Neural cell (in vitro differentiated cells): ENCODE results near the gene FLRT2.

Experiments used
- EZH2 ChIP-seq: fragments of 200-600, 300-800 bp; shearing (Covaris generic), sonication (generic); IDR thresholded peaks from 2 replicates; pipeline ENCODE4 v1.6.1; 2014; ENCODE audit warnings: antibody characterized with exemption, low read length, borderline replicate concordance, mild to moderate bottlenecking; ENCODE audit not compliant: insufficient read depth, poor library complexity, severe bottlenecking
- REST ChIP-seq: IDR thresholded peaks from 2 replicates; pipeline ENCODE4 v1.6.1; 2012; ENCODE audit warnings: borderline replicate concordance
- SMC3 ChIP-seq: fragments of 450-650 bp; conservative IDR thresholded peaks from 2 replicates; pipeline ENCODE4 v1.6.1; 2014; ENCODE audit warnings: antibody characterized with exemption, mild to moderate bottlenecking, moderate library complexity; ENCODE audit not compliant: poor library complexity
- TAF1 ChIP-seq: IDR thresholded peaks from 2 replicates; pipeline ENCODE4 v1.6.1; 2012; ENCODE audit warnings: low read depth
- TF ChIP-seq, protein P1 (sequence below): fragments of 450-650 bp; IDR thresholded peaks from 2 replicates; pipeline ENCODE4 v1.5.1; 2014; ENCODE audit warnings: antibody characterized with exemption, mild to moderate bottlenecking, moderate library complexity; ENCODE audit not compliant: poor library complexity, severe bottlenecking

DNA sequence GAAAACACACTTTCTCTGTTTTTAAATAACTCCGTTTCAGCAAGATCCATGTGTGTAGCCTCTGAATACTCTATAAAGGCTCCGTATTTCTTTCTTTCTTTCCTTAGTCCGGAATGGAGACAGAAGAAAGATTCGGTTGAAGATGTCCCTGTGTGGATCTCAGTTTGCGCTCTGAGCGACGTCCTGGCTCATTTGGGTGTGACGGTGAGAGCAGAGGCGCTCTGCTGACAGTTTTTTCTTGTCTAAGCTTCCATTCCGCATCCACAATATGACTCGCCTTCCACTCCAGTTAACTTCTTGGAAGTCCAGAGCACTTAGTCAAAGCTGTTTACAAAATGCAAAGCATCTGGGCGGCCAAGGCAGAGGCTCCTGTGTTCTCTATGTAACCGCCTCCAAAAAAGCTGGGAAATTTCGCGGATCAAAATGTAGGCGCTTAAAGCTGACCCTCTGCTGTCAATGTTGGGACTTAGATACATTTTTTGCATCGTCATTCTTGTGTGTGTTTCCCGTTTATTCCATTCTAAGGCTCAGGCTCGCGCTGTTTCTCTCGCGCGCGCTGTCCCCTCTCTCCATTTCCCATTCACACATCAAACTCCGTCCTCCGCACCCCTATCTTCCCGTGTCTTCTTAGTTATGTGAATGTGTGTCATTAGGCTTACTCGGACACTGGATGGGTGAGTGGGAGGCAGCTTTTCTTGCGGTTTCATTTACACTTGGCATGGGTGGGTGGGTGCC is 880 bp upstream of the FLRT2 start:
- TF ChIP-seq, protein P1, sequence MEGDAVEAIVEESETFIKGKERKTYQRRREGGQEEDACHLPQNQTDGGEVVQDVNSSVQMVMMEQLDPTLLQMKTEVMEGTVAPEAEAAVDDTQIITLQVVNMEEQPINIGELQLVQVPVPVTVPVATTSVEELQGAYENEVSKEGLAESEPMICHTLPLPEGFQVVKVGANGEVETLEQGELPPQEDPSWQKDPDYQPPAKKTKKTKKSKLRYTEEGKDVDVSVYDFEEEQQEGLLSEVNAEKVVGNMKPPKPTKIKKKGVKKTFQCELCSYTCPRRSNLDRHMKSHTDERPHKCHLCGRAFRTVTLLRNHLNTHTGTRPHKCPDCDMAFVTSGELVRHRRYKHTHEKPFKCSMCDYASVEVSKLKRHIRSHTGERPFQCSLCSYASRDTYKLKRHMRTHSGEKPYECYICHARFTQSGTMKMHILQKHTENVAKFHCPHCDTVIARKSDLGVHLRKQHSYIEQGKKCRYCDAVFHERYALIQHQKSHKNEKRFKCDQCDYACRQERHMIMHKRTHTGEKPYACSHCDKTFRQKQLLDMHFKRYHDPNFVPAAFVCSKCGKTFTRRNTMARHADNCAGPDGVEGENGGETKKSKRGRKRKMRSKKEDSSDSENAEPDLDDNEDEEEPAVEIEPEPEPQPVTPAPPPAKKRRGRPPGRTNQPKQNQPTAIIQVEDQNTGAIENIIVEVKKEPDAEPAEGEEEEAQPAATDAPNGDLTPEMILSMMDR = peak; percentile 50
- TF ChIP-seq SMC3 = peak; percentile 50
- TF ChIP-seq REST = no peak
- TF ChIP-seq TAF1 = no peak
- TF ChIP-seq EZH2 = no peak
